DND-41 (cell line): Measurements from ENCODE around the gene HES2.
A peak's percentile ranks its signal among the peaks of the same experiment; 100 is the strongest.

Source experiments
- ATAC-seq: fragments of 200-7000 bp; cut with Tn5 transposase; 3 replicates; pipeline ENCODE4 v1.9.1; 2021; ENCODE audit warnings: low read depth; ENCODE audit not compliant: insufficient read depth
- DNase-seq: peaks from one replicate; pipeline ENCODE4 v3.0.0-alpha.2; 2020
- H2AFZ ChIP-seq: 2 replicates; pipeline ENCODE4 v1.6.0; 2012; ENCODE audit warnings: low read depth, low read length
- H3K27ac ChIP-seq: 2 replicates; pipeline ENCODE4 v1.5.1; 2012; ENCODE audit warnings: low read length, inconsistent platforms
- H3K27me3 ChIP-seq: fragments of 200-600 bp; sonication (generic); 2 replicates; pipeline ENCODE4 v1.6.0; 2012; ENCODE audit warnings: low read length, mild to moderate bottlenecking, inconsistent platforms; ENCODE audit not compliant: insufficient read depth, poor library complexity
- H3K36me3 ChIP-seq: 2 replicates; pipeline ENCODE4 v1.5.1; 2012; ENCODE audit warnings: low read length, inconsistent platforms; ENCODE audit not compliant: insufficient read depth
- H3K4me1 ChIP-seq: 2 replicates; pipeline ENCODE4 v1.5.1; 2012; ENCODE audit warnings: mild to moderate bottlenecking, low read length; ENCODE audit not compliant: insufficient read depth
- H3K4me2 ChIP-seq: 2 replicates; pipeline ENCODE4 v1.6.0; 2012; ENCODE audit warnings: mild to moderate bottlenecking, moderate library complexity, low read length, inconsistent platforms; ENCODE audit not compliant: insufficient read depth
- H3K4me3 ChIP-seq, 2 experiments: fragments of 200-600 bp in 1 of 2; shearing (Covaris generic) in 1 of 2; 2 replicates each; pipeline ENCODE4 v1.5.1; 2012 to 2016; ENCODE audit warnings: inconsistent platforms in 2 of 2, low read length in 2 of 2, mild to moderate bottlenecking in 2 of 2, low read depth in 1 of 2, moderate library complexity in 1 of 2
- H3K79me2 ChIP-seq: 2 replicates; pipeline ENCODE4 v1.6.0; 2012; ENCODE audit warnings: low read length, inconsistent platforms; ENCODE audit not compliant: insufficient read depth
- H3K9ac ChIP-seq: 2 replicates; pipeline ENCODE4 v1.6.0; 2012; ENCODE audit warnings: low read depth, mild to moderate bottlenecking, inconsistent platforms, low read length, moderate library complexity
- H3K9me3 ChIP-seq: 2 replicates; pipeline ENCODE4 v1.5.1; 2012; ENCODE audit warnings: low read length, moderate library complexity, mild to moderate bottlenecking, inconsistent platforms; ENCODE audit not compliant: insufficient read depth, severe bottlenecking
- H4K20me1 ChIP-seq: 2 replicates; pipeline ENCODE4 v1.6.0; 2012; ENCODE audit warnings: low read length; ENCODE audit not compliant: insufficient read depth
- CTCF ChIP-seq: IDR thresholded peaks from 2 replicates; pipeline ENCODE4 v1.5.1; 2012; ENCODE audit warnings: borderline replicate concordance, low read length, moderate library complexity, mild to moderate bottlenecking; ENCODE audit not compliant: poor library complexity, severe bottlenecking; ENCODE audit errors: extremely low read depth
- EZH2 ChIP-seq: IDR thresholded peaks from 3 replicates; pipeline ENCODE4 v1.6.1; 2012; ENCODE audit warnings: borderline replicate concordance, low read depth, mild to moderate bottlenecking, moderate library complexity, low read length, inconsistent platforms; ENCODE audit not compliant: severe bottlenecking

The HES2 gene

DNA sequence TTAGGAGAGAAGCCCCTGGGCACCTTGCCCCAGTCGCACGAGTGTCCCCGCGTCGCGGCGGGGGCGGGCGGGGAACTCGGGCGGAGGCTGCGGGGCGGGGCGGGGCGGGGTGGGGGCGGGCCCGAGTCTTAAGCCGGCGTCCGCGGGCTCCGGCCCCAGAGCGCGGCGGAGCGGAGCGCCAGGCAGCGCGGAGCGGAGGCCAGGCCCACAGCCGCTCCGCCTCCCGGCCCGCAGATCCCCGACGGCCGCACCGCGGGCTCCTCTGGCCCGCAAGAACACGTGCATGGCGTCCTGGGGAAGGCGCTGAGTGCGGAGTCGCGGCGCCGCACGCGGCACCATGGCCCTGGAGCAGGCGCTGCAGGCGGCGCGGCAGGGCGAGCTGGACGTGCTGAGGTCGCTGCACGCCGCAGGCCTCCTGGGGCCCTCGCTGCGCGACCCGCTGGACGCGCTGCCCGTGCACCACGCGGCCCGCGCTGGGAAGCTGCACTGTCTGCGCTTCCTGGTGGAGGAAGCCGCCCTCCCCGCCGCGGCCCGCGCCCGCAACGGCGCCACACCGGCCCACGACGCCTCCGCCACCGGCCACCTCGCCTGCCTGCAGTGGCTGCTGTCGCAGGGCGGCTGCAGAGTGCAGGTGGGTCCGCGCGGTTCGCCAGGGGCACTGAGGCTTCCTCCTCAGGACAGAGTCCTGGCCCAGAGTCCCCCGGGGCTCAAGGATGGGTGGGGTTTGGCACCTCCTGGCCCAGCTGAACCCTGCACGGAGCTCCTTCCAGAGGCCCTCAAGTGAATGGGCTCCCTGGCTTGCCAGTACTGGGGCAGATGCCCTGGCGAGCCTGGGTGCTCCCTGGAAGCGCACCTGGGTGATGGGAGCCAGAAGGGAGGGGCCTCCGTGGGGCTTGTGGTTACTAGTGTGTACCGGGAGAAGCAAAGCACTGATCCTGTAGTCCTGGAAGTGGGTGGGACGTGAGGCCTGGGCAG lies 5.2 kb upstream of the HES2 start, which contains the start of gene ESPN:
TSS of gene ESPN (plus strand) at position 158 of the 975 bp plus-strand sequence. CDS start at position 338, 180 bp downstream.
- Histone ChIP-seq H3K9ac (no peak within 1 kb of the TSS), H2AFZ (0 out of 2 replicates have a peak within 1 kb of the TSS, but pooled peaks have one; percentile 16), H3K27ac (no peak within 1 kb of the TSS), H4K20me1 (no peaks in the 10 kb centered on the region; the same call in 1 of the 2 replicates), H3K4me3 (no peak within 1 kb of the TSS), H3K9me3 (no peaks in the 10 kb centered on the region), H3K4me1 (peaks cover 4% of the 10 kb centered on the region; the same call in 1 of the 2 replicates), H3K36me3 (no peaks in the 10 kb centered on the region), H3K79me2 (no peaks in the 10 kb centered on the region), H3K4me2 (peak within 1 kb of the TSS; percentile 36; the same call in 1 of the 2 replicates), H3K27me3 (peaks cover 7% of the 10 kb centered on the region)
- DNase-seq (no peak), ATAC-seq (no peak)
- TF ChIP-seq EZH2 (no peak), CTCF (no peak)

DNA sequence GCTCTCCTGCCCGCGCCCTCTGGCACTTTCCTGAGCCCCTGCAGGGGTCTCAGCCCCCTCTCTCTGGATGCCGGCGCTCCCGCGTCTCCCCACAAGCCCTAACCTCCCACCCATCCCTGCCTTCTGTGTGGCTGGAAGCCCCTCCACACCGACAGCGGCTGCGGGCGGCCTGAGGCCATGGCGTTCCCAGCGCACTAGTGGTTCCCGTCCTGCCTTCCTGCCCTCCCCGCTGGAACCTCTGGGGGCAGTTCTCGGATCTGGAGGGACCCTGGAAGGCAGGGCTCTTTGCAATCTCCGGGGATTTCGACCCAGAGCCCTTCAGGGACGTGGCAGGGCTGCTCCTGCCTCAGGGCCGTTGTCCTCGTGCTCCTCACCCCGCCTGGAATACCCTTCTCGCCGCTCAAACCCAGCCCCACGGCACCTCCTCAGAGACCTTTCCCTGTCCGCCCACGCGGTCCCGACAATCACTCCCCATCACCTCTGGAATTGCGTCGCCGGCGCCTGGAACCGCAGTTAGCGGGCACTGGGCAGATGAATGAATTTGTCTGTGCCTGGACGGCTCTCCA lies 4.4 kb upstream of the HES2 start:
- Histone ChIP-seq H3K4me2 (no peak overlapping the region), H3K36me3 (no peaks in the 10 kb centered on the region), H2AFZ (no peak overlapping the region), H3K27me3 (peaks cover 7% of the 10 kb centered on the region), H3K27ac (no peak overlapping the region), H3K9ac (no peak overlapping the region), H3K4me1 (peaks cover 4% of the 10 kb centered on the region; the same call in 1 of the 2 replicates), H4K20me1 (no peaks in the 10 kb centered on the region; the same call in 1 of the 2 replicates), H3K9me3 (no peaks in the 10 kb centered on the region), H3K4me3 (no peak overlapping the region), H3K79me2 (no peaks in the 10 kb centered on the region)
- TF ChIP-seq EZH2: no peak
- TF ChIP-seq CTCF: no peak
- no peak for ATAC-seq
- DNase-seq: no peak

DNA sequence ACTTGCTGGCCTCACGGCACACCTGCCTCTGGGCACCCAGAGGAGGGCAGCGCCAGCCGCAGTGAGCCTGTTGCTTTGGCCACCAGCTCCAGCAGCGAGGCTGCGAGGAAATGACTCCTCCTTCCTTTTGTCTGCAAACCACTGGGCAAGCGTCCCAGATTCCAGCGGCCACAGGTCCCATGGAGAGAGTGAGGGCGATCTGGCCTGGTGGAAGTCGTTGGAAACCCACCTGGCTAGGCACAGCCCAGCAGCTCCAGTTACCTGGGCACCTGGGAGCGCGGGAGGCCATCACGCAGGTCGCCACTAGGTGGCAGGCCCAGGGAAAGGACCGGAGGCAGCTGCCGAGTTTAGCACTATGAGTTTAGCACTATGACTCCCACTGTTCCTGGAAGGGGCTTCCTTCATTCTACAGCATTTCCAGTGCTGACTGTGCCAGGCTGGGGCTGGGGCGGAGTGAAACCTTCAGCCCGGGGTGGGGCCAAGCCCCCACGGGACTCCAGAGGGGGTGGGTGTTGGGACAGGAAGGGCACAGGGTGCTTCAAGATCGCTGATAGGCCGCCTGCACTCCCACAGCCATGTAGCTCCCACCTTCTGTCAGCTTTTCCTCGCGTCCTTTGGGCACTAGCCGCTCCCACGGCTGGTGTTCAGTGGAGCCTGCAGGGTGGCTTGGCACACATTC lies 3.7 kb upstream of the HES2 start:
- no peak overlapping the region for H3K27ac ChIP-seq
- H3K36me3 ChIP-seq: no peaks in the 10 kb centered on the region
- H3K27me3 ChIP-seq: peaks cover 7% of the 10 kb centered on the region
- H3K4me1 ChIP-seq: peaks cover 4% of the 10 kb centered on the region; the same call in 1 of the 2 replicates
- peak overlapping the region; percentile 36; the same call in 1 of the 2 replicates for H3K4me2 ChIP-seq
- H3K9me3 ChIP-seq: no peaks in the 10 kb centered on the region
- no peak overlapping the region for H3K9ac ChIP-seq
- H2AFZ ChIP-seq: 0 out of 2 replicates have a peak overlapping the region, but pooled peaks have one; percentile 16
- peak; percentile 75 for TF ChIP-seq CTCF
- TF ChIP-seq EZH2: no peak
- DNase-seq: peak; percentile 32
- H3K4me3 ChIP-seq: no peak overlapping the region
- H4K20me1 ChIP-seq: no peaks in the 10 kb centered on the region; the same call in 1 of the 2 replicates
- ATAC-seq: peak; percentile 75
- no peaks in the 10 kb centered on the region for H3K79me2 ChIP-seq
